ENCODE measurements around the gene SLC25A21. TPM values are rescaled to one million over a fixed set of nuclear protein-coding genes. Genes with fewer than 3 reads are reported as not detected.
"Not testable (repeated sequence)": the region's sequence is repeated elsewhere in the genome, so short reads cannot be mapped to it uniquely, and the experiment has no call there.

The SLC25A21 gene
- total and polyA plus RNA-seq, 10 of the 15 experiments (the other 5 are each of a cell fraction or from before 2014, with no cell fraction given) = 0.06 to 0.72 (median 0.17) TPM; not detected in 3

- ChIA-PET RAD21 (ENCODE audit: unreplicated experiment) (no interaction called here), POLR2A (no interaction called here), SMC1A (ENCODE audit: uncharacterized antibody, unreplicated experiment) (interaction anchor here (0.7 to 1.1 kb wide), 3 partner anchors 9 to 71 kb away, joined by 3 to 5 read pairs (median 4); no protein-coding TSS in a partner anchor), CTCF (interaction anchor here (0.6 to 1.6 kb wide), 3 partner anchors 26 to 187 kb away, joined by 3 to 4 read pairs (median 3); no protein-coding TSS in a partner anchor)
- Histone ChIP-seq H3K4me2 (ENCODE audit: control insufficient read depth, insufficient read depth) (no peak overlapping the region), H3K79me2 (ENCODE audit: control insufficient read depth, insufficient read depth, low read length) (no peaks in the 10 kb centered on the region), H3K36me3 (ENCODE audit: control insufficient read depth in 2 of 2, insufficient read depth in 2 of 2, low read length in 1 of 2) (no peaks in the 10 kb centered on the region), H2AFZ (ENCODE audit: control insufficient read depth, low read depth, low read length) (no peak overlapping the region), H3K27ac (ENCODE audit: control insufficient read depth, insufficient read depth) (no peak overlapping the region), H3K4me1 (ENCODE audit: control insufficient read depth, insufficient read depth, low read length) (no peaks in the 10 kb centered on the region), H3K27me3 (replicated peaks in 1 of 2; ENCODE audit: control insufficient read depth in 2 of 2, insufficient read depth in 2 of 2, low read length in 1 of 2) (no peaks in the 10 kb centered on the region), H3K9ac (ENCODE audit: control insufficient read depth, insufficient read depth, low read length) (no peak overlapping the region), H3K4me3 (no peak overlapping the region), H3K9me3 (replicated peaks; ENCODE audit: control insufficient read depth, insufficient read depth, low read length) (no peaks in the 10 kb centered on the region; the same call in 2 of the 3 replicates), H4K20me1 (ENCODE audit: control insufficient read depth, insufficient read depth) (no peaks in the 10 kb centered on the region)
- 2% methylated on average over 4 of the region's 5 CpGs for WGBS (ENCODE audit: insufficient coverage, insufficient replicate concordance, low lambda C conversion rate, missing lambda C conversion rate)
- TF ChIP-seq, protein P1, sequence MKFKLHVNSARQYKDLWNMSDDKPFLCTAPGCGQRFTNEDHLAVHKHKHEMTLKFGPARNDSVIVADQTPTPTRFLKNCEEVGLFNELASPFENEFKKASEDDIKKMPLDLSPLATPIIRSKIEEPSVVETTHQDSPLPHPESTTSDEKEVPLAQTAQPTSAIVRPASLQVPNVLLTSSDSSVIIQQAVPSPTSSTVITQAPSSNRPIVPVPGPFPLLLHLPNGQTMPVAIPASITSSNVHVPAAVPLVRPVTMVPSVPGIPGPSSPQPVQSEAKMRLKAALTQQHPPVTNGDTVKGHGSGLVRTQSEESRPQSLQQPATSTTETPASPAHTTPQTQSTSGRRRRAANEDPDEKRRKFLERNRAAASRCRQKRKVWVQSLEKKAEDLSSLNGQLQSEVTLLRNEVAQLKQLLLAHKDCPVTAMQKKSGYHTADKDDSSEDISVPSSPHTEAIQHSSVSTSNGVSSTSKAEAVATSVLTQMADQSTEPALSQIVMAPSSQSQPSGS (IDR thresholded peaks at IDR 0.05; ENCODE audit: low read length) = no peak
- TF ChIP-seq CBX3 (IDR thresholded peaks at IDR 0.05; ENCODE audit: borderline replicate concordance, low read depth) = no peak
- TF ChIP-seq BACH1 (IDR thresholded peaks at IDR 0.05; ENCODE audit: borderline replicate concordance) = no peak
- TF ChIP-seq SMAD5 (IDR thresholded peaks at IDR 0.05; ENCODE audit: low read depth) = no peak
- no peak for TF ChIP-seq SUZ12 (IDR thresholded peaks at IDR 0.05; ENCODE audit: unreplicated experiment)
- TF ChIP-seq REST (IDR thresholded peaks at IDR 0.05; ENCODE audit: low read depth, low read length) = no peak
- TF ChIP-seq, protein P2, sequence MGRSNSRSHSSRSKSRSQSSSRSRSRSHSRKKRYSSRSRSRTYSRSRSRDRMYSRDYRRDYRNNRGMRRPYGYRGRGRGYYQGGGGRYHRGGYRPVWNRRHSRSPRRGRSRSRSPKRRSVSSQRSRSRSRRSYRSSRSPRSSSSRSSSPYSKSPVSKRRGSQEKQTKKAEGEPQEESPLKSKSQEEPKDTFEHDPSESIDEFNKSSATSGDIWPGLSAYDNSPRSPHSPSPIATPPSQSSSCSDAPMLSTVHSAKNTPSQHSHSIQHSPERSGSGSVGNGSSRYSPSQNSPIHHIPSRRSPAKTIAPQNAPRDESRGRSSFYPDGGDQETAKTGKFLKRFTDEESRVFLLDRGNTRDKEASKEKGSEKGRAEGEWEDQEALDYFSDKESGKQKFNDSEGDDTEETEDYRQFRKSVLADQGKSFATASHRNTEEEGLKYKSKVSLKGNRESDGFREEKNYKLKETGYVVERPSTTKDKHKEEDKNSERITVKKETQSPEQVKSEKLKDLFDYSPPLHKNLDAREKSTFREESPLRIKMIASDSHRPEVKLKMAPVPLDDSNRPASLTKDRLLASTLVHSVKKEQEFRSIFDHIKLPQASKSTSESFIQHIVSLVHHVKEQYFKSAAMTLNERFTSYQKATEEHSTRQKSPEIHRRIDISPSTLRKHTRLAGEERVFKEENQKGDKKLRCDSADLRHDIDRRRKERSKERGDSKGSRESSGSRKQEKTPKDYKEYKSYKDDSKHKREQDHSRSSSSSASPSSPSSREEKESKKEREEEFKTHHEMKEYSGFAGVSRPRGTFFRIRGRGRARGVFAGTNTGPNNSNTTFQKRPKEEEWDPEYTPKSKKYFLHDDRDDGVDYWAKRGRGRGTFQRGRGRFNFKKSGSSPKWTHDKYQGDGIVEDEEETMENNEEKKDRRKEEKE (IDR thresholded peaks at IDR 0.05) = no peak
- TF ChIP-seq PAX8 (IDR thresholded peaks at IDR 0.05) = no peak
- no peak for DNase-seq (ENCODE audit: low read depth, low spot score)
- intact Hi-C loops (cut with micrococcal nuclease; ENCODE audit: unreplicated experiment) = no loop called here
- no peak for FAIRE-seq
- BruUV-seq (replicated peaks) = no TSS peak
- no peak for ATAC-seq
- in situ Hi-C loops (cut with MboI) = no loop called here
Measured at GRCh38 chr14:36816481-36816880, 355.9 kb downstream of the SLC25A21 start.

DNA sequence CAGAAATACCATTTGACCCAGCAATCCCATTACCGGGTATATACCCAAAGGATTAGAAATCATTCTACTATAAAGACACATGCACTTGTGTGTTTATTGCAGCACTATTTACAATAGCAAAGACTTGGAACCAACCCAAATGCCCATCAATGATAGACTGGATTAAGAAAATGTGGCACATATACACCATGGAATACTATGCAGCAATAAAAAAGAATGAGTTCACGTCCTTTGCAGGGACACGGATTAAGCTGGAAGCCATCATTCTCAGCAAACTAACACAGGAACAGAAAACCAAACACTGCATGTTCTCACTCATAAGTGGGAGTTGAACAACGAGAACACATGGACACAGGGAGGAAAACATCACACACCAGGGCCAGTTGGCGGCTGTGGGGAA lies 357.6 kb downstream of the SLC25A21 start:
- DNase-seq (ENCODE audit: low read depth, low spot score); in situ Hi-C loops (cut with MboI); POLR2A ChIA-PET; H3K36me3 ChIP-seq (ENCODE audit: control insufficient read depth in 2 of 2, insufficient read depth in 2 of 2, low read length in 1 of 2); H4K20me1 ChIP-seq (ENCODE audit: control insufficient read depth, insufficient read depth); H3K79me2 ChIP-seq (ENCODE audit: control insufficient read depth, insufficient read depth, low read length); H3K4me2 ChIP-seq (ENCODE audit: control insufficient read depth, insufficient read depth); BruUV-seq (replicated peaks); H3K4me3 ChIP-seq; ATAC-seq; H3K27ac ChIP-seq (ENCODE audit: control insufficient read depth, insufficient read depth); H2AFZ ChIP-seq (ENCODE audit: control insufficient read depth, low read depth, low read length); H3K27me3 ChIP-seq (replicated peaks in 1 of 2; ENCODE audit: control insufficient read depth in 2 of 2, insufficient read depth in 2 of 2, low read length in 1 of 2); intact Hi-C loops (cut with micrococcal nuclease; ENCODE audit: unreplicated experiment); RAD21 ChIA-PET (ENCODE audit: unreplicated experiment); CTCF ChIA-PET; H3K9me3 ChIP-seq (replicated peaks; ENCODE audit: control insufficient read depth, insufficient read depth, low read length); H3K4me1 ChIP-seq (ENCODE audit: control insufficient read depth, insufficient read depth, low read length); H3K9ac ChIP-seq (ENCODE audit: control insufficient read depth, insufficient read depth, low read length); FAIRE-seq; SMC1A ChIA-PET (ENCODE audit: uncharacterized antibody, unreplicated experiment): not testable (repeated sequence)
- 42% methylated on average over 5 of the region's 5 CpGs for WGBS (ENCODE audit: insufficient coverage, insufficient replicate concordance, low lambda C conversion rate, missing lambda C conversion rate)

Measured in GM12878 (cell line).